T1000 (cell line): Measurements from ENCODE around the gene VIM.

ENCODE experiments used
- DNase-seq: peaks from one replicate; lab custom pipeline; 2025; ENCODE audit warnings: mixed read lengths; lab: John Stamatoyannopoulos, UW

VIM gene

GRCh38 chr10:17209881-17210280 lies 18.2 kb upstream of the VIM start:
- no peak for DNase-seq

DNA sequence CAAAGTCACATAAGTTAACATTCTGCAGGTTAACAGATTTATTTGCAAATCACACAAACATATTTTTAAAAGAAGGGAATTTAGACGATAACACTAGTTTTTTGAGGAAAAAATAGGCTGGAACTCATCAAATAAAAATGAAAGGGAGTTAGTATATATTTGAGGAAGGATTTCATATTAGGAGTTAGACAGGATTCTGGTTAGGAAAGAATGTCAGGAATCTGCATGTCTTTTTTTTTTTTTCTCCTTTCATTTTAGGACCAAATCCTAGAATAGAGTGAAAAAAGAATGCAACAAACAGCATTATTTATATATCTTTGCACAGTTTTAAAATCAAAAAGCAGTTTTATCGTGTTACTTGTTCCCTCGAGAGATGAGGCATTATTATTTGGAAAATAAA lies 17.7 kb upstream of the VIM start:
- DNase-seq, result no peak

DNA sequence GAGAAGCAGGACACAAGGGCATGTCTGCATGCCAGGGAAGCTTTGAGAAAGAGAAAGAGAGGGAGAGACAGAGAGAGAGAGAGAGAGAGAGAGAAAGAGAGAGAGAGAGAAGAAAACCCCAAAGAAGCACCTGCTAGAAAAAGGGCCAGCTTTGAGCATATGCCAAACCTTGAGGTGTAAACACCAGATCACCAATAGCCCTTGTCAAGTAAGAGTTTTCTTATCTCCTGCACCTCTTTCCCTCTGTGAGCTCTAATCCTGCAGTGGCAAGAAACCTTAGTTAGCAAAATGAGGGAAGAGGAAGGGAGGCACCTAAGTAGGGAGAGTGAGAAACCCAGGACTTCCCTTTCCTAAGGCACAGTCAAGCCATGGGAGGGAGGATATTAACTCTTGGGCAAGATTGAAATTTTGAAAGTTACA lies 15.2 kb upstream of the VIM start:
- DNase-seq, result no peak

DNA sequence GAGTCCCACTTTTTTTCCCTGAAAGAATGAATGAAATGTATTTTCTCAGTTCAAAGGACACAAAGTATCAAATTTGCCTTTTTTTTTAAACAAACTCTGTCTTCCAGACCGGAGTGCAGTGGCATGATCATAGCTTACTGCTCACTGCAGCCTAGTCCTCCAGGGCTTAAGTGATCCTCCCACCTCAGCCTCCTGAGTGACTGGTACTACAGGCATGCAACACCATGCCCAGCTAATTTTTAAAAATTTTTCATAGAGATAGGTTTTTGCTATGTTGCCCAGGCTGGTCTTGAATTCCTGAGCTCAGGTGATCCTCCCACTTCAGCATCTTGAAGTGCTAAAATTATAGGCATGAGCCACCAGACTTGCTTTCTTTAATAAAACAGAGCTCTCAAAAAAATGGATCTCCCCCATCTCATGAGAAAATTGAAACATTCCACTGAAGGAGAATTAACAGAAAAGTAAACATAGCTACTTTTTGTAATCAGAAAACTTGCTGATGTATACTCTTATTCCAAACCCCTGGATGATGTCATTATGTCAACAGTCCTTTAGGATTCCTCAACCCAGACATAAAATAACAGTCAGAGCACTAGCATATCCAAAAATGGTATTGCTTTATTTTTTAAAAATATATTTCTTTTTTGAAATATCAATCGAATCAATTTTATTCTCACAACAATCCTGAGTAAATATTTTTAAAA lies 14.2 kb upstream of the VIM start:
- no peak for DNase-seq

GRCh38 chr10:17214526-17214925 lies 13.5 kb upstream of the VIM start:
- no peak for DNase-seq

DNA sequence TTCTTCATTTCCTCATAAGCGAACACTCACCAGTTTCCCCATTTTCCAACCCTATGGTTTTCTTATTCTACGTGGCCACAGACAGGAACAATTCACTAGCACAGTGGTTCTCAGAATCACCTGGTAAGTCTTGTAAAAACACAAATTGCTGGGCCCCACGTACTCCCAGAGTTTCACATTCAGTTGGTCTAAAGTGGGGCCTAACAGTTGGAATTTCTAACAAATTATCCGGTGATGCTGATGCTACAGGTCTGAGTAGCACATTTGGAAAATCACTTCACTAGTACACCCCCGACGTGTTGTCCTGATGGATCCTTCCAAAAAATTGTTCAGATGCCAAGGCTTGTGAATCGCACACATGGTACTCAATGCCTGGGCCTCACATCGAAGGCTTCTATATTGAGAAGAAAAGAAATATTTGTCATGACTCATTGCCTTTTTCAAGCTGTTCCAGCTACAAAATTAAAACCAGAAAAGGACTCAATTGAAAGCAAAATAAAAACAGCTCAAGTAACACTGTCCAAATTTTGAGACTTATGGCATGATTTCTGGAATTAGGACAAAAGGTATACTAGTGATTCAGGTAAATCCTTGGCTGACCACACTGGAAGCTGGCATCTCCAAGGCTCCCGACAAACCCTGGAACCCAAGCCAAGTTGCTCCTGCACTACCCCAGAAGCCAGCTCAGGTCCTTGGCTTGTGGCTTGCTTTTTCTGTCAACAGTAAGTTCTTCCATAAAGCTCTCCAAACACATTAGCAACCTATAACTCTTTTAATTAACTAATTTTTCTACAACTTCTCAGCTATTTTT lies 12.9 kb upstream of the VIM start:
- DNase-seq, result no peak

DNA sequence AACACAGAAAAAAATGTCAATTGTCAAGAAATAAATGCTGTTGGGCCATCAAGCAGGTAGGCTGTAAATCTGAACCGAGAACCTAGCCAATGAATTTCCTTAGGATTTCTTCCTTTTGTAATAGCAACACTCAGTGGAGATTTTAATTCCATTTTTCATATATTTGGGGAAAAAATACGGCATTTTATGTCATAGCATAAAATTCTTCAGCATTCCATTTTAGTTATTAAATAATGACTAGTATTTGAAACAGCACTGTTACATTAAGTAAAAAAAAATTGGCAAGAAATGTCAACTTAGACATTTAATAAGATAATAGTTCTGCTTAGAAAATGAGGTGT lies 12.3 kb upstream of the VIM start:
- no peak for DNase-seq

DNA sequence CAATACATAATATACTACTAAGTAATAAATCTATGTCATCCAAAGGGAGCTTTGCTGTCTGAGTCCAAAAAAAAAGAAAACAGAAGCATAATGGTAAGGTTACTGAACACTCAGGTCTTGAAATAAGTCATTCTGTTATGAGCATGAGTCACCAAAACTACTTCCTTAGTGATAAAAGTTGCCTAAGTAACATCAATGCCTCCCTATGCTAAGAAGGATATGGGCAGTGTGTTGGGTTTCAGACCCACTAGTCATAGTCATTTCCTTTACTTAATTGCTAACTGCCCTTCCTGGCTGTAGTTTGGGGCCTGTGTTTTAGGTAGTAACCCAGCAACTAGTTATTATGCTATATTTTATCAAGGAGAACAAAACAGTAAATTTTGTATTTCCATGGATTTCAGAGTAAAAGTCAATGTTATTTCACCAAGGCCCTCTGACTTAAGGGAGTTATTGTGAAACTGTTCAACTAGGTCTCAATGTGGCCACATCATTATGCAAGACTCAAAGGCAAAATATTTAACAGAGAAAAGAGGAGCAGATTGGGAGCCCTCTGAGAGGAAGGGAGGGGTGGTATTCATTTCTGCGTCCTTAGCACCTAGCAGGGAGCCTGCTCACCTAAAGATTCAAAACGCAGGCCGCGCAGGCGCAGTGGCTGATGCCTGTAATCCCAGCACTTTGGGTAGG lies 11.7 kb upstream of the VIM start:
- DNase-seq, result no peak

DNA sequence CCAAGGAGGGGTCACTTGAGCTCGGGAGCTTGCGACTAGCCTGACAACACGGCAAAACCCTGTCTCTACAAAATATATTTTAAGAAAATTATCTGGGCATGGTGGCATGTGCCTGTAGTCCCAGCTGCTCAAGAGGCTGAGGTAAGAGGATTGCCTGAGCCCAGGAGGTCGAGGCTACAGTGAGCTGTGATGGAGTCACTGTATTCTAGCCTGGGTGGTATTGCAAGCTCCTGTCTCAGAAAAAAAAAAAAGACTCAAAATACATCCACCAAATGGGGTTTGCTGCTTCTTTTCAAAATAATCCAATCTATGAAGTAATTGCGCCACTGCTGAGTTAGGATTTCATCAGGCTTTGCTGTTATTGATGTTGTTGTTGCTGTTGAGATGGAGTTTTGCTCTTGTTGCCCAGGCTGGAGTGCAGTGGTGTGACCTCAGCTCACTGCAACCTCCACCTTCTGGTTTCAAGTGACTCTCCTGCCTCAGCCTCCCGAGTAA lies 11.1 kb upstream of the VIM start:
- DNase-seq, result no peak

DNA sequence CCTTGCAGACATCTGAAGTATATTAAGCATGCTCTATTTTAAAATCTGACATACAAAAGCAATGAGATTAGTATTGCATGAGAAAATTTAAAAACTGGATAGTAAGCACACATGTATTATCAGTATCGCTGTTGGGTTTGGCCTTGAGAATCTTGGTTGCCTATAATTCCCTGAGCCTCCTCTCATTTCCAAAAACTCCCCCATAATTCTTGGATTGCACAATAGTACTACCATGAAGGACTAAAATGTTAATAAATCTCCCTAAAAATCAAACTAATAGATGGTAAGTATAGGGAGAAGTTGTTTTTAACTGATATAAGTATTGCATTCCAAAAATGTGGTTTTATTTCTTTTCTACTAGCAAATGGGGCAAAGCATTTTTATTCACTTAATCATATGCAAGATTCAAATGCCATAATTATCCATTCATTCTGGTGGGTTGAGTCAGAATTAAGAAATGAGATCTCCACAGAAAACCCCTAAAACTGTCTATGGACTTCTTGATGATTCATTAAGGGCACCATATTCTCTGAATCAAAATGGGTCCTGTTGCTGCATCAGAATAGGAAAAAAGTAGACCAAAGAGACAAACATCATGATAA lies 10.3 kb upstream of the VIM start:
- DNase-seq, result no peak

GRCh38 chr10:17219024-17219423 lies 9.0 kb upstream of the VIM start:
- DNase-seq, result no peak

- no peak for DNase-seq
Observed at GRCh38 chr10:17220652-17221100, 7.4 kb upstream of the VIM start.

- no peak for DNase-seq
Observed at GRCh38 chr10:17222329-17222728, 5.7 kb upstream of the VIM start.

DNA sequence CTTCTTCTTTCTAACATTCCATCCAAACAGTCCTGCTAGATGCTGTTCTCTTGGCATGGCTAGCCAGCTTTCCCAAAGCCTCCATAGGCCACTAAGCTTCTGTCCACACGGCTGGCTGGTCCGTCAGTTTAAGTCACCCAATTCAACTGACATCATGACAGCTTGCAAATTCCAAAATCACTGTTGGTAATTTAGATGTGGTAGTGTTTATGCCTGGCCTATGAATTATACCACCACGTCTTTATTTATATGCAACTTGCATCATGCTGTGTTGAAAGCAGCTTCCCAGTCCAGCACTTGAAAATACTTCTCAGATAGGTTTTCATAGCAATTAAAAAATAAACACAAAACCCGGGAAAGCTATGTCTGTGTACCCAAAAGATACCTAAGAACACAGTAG lies 2.2 kb upstream of the VIM start:
- DNase-seq, result no peak

- no peak for DNase-seq
Observed at GRCh38 chr10:17226891-17227303, 1.1 kb upstream of the VIM start.

- DNase-seq, result no peak
Observed at GRCh38 chr10:17227367-17228090, 512 bp upstream of the VIM start.

GRCh38 chr10:17229016-17229716 lies 1.1 kb downstream of the VIM start:
- peak; percentile 91 for DNase-seq

DNA sequence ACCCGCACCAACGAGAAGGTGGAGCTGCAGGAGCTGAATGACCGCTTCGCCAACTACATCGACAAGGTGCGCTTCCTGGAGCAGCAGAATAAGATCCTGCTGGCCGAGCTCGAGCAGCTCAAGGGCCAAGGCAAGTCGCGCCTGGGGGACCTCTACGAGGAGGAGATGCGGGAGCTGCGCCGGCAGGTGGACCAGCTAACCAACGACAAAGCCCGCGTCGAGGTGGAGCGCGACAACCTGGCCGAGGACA lies 1.6 kb downstream of the VIM start:
- no peak for DNase-seq

DNA sequence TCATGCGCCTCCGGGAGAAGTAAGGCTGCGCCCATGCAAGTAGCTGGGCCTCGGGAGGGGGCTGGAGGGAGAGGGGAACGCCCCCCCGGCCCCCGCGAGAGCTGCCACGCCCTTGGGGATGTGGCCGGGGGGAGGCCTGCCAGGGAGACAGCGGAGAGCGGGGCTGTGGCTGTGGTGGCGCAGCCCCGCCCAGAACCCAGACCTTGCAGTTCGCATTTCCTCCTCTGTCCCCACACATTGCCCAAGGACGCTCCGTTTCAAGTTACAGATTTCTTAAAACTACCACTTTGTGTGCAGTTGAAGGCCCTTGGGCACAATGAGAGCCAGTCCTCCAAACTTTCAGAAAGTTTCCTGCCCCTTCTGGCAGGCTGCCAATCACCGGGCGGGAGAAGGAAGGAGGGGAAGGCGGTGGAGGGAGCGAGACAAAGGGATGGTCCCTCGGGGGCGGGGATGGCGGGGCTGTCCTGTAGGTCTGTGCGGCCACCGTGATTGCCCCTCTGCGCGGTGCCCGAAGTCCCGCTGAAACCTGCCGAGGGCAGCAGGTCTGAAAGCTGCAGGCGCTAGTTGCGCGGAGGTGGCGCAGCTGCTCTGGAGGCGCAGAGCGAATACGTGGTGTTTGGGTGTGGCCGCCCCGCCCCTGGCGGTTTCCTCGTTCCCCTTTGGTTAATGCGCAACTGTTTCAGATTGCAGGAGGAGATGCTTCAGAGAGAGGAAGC lies 2.1 kb downstream of the VIM start:
- no peak for DNase-seq

DNA sequence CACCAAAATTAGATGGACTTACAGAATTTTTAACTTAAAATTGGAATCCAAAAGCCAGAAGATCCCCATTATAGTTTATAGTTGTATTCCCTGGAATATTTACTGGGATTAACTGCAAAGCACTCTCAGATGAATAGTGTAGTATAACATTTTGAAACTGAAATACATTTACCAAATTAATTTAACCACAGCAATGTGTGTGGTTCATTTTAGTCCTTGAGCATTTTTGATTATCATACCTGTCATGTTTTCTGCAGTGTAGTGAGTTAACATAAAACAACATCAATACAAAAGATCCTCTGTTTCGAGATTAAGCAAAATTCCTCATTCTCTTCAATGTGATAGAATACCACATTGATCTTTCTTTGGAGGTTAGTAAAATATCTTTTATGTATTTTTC lies 3.7 kb downstream of the VIM start:
- DNase-seq, result no peak
